Right ventricle myocardium superior (tissue), 1 donor: ENCODE measurements around the gene ELP4. TPM values are rescaled to one million over a fixed set of nuclear protein-coding genes. Genes with fewer than 3 reads are reported as not detected.
"Not testable (repeated sequence)": the region's sequence is repeated elsewhere in the genome, so short reads cannot be mapped to it uniquely, and the experiment has no call there.

ENCODE experiments used
- ATAC-seq: fragments of 200-7000 bp; cut with Tn5 transposase; one replicate; pipeline ENCODE4 v1.9.1; 2020; ENCODE audit warnings: mild to moderate bottlenecking; ENCODE audit not compliant: poor library complexity
- DNase-seq: peaks from one replicate; pipeline ENCODE4 v3.0.0-alpha.2; 2020
- intact Hi-C: fragments of 100-400 bp; cut with DNase I; formaldehyde crosslinking; loops from one replicate; pipeline ENCODE4 v1.11.2; 2022
- total RNA-seq: library from RNA; stranded (reverse); fragmentation: NEBNext Ultra II Directional; extraction: Animal tissue kit (Norgen Biotek cat#: 25700); gene quantifications from one replicate; pipeline ENCODE4 v1.2.1, GENCODE V29; 2021
- donor health status: DM: no; HTN: yes; CAD: no; lungs with severe emphysema.

ELP4 gene
- total RNA-seq, 1 donor from 2014 or later = 14.7 TPM

- intact Hi-C loops = no loop called here
- no peak for DNase-seq
- no peak for ATAC-seq
Measured at GRCh38 chr11:31529701-31530100, 20.1 kb downstream of the ELP4 start.

GRCh38 chr11:31531293-31531692, 21.7 kb downstream of the ELP4 start:
- intact Hi-C loops = no loop called here
- no peak for DNase-seq
- no peak for ATAC-seq

GRCh38 chr11:31535479-31535878, 25.9 kb downstream of the ELP4 start:
- ATAC-seq (no peak), DNase-seq (no peak)
- intact Hi-C loops = no loop called here

GRCh38 chr11:31542862-31543261, 33.3 kb downstream of the ELP4 start:
- ATAC-seq (no peak), DNase-seq (no peak)

GRCh38 chr11:31555938-31556337, 46.4 kb downstream of the ELP4 start:
- intact Hi-C loops = no loop called here
- DNase-seq = no peak
- no peak for ATAC-seq

More at GRCh38 chr11:31542862-31543261, 33.3 kb downstream of the ELP4 start:
- intact Hi-C loops = no loop called here

- DNase-seq (no peak), ATAC-seq (no peak)
- intact Hi-C loops = no loop called here
Measured at GRCh38 chr11:31558001-31558400, 48.4 kb downstream of the ELP4 start.

GRCh38 chr11:31560842-31561476, 51.4 kb downstream of the ELP4 start:
- DNase-seq (no peak), ATAC-seq (no peak)
- intact Hi-C loops = no loop called here

- intact Hi-C loops, ATAC-seq, DNase-seq: not testable (repeated sequence)
Measured at GRCh38 chr11:31564517-31564916, 55.0 kb downstream of the ELP4 start.

- DNase-seq, intact Hi-C loops, ATAC-seq: not testable (repeated sequence)
Measured at GRCh38 chr11:31574133-31574532, 64.6 kb downstream of the ELP4 start.

GRCh38 chr11:31575764-31576163, 66.2 kb downstream of the ELP4 start:
- intact Hi-C loops, ATAC-seq, DNase-seq: not testable (repeated sequence)

GRCh38 chr11:31579412-31579811, 69.8 kb downstream of the ELP4 start:
- ATAC-seq, intact Hi-C loops, DNase-seq: not testable (repeated sequence)

GRCh38 chr11:31582697-31583096, 73.1 kb downstream of the ELP4 start:
- ATAC-seq = no peak
- no peak for DNase-seq
- intact Hi-C loops = no loop called here

- no peak for ATAC-seq
- intact Hi-C loops = no loop called here
Measured at GRCh38 chr11:31598454-31598853, 88.9 kb downstream of the ELP4 start.

GRCh38 chr11:31601635-31602282, 92.2 kb downstream of the ELP4 start:
- intact Hi-C loops = no loop called here
- ATAC-seq (no peak), DNase-seq (no peak)

More at GRCh38 chr11:31598454-31598853, 88.9 kb downstream of the ELP4 start:
- no peak for DNase-seq

GRCh38 chr11:31606893-31607292, 97.3 kb downstream of the ELP4 start:
- no peak for DNase-seq
- intact Hi-C loops = no loop called here
- no peak for ATAC-seq

GRCh38 chr11:31607914-31608313, 98.3 kb downstream of the ELP4 start:
- no peak for ATAC-seq
- intact Hi-C loops = no loop called here
- no peak for DNase-seq

GRCh38 chr11:31608995-31609394, 99.4 kb downstream of the ELP4 start:
- DNase-seq = no peak
- ATAC-seq = no peak
- intact Hi-C loops = no loop called here

GRCh38 chr11:31610544-31610943, 101.0 kb downstream of the ELP4 start:
- intact Hi-C loops = no loop called here
- no peak for ATAC-seq
- no peak for DNase-seq

- no peak for ATAC-seq
- DNase-seq = no peak
- intact Hi-C loops = no loop called here
Measured at GRCh38 chr11:31617246-31617645, 107.7 kb downstream of the ELP4 start.

- intact Hi-C loops = no loop called here
- ATAC-seq = no peak
- no peak for DNase-seq
Measured at GRCh38 chr11:31619980-31620379, 110.4 kb downstream of the ELP4 start.
